OCI-LY3 (cell line): Measurements from ENCODE around the gene SNRNP25.
A peak's percentile ranks its signal among the peaks of the same experiment; 100 is the strongest.
"Not testable (repeated sequence)": the region's sequence is repeated elsewhere in the genome, so short reads cannot be mapped to it uniquely, and the experiment has no call there.

Experiments used
- H2AFZ ChIP-seq: fragments of 200-600, 300-600 bp; shearing (Covaris generic); 2 replicates; pipeline ENCODE4 v1.6.0; 2014; ENCODE audit warnings: antibody characterized with exemption, low read depth, low read length
- H3K27ac ChIP-seq: fragments of 200-600, 300-600 bp; sonication (generic); 2 replicates; pipeline ENCODE4 v1.5.1; 2014; ENCODE audit warnings: mild to moderate bottlenecking, low read length, moderate library complexity, mixed read lengths
- H3K27me3 ChIP-seq: fragments of 200-600, 300-600 bp; sonication (generic); 2 replicates; pipeline ENCODE4 v1.6.1; 2014; ENCODE audit warnings: low read depth, low read length, mixed read lengths
- H3K36me3 ChIP-seq: fragments of 200-600, 300-600 bp; sonication (generic); replicated peaks from 2 replicates; pipeline ENCODE3; 2014; ENCODE audit warnings: low read depth, low read length, mixed read lengths
- H3K4me1 ChIP-seq: fragments of 300-600, 200-600 bp; sonication (generic); 2 replicates; pipeline ENCODE4 v1.6.1; 2014; ENCODE audit warnings: low read length, mixed read lengths
- H3K4me2 ChIP-seq: fragments of 200-600, 300-600 bp; sonication (generic); 2 replicates; pipeline ENCODE4 v1.6.1; 2014; ENCODE audit warnings: low read length, mixed read lengths
- H3K4me3 ChIP-seq: fragments of 300-600, 200-600 bp; sonication (generic); 2 replicates; pipeline ENCODE4 v1.5.1; 2014; ENCODE audit warnings: antibody characterized with exemption, mild to moderate bottlenecking, low read length, moderate library complexity
- H3K79me2 ChIP-seq: fragments of 300-600, 200-600 bp; shearing (Covaris generic); 2 replicates; pipeline ENCODE4 v1.6.1; 2014; ENCODE audit warnings: mild to moderate bottlenecking, low read length, mixed read lengths
- H3K9ac ChIP-seq: fragments of 300-600, 200-600 bp; shearing (Covaris generic); 2 replicates; pipeline ENCODE4 v1.6.0; 2014; ENCODE audit warnings: mild to moderate bottlenecking, low read length, moderate library complexity
- H3K9me3 ChIP-seq: fragments of 200-600, 300-600 bp; shearing (Covaris generic); 2 replicates; pipeline ENCODE4 v1.6.1; 2014; ENCODE audit warnings: low read length, mixed read lengths; ENCODE audit not compliant: insufficient read depth
- H4K20me1 ChIP-seq: fragments of 200-600, 300-600 bp; sonication (generic); 2 replicates; pipeline ENCODE4 v1.6.1; 2016; ENCODE audit warnings: low read length, mixed read lengths; ENCODE audit not compliant: insufficient read depth
- EZH2phosphoT487 ChIP-seq: fragments of 200-600 bp; shearing (Covaris generic); IDR thresholded peaks from 2 replicates; pipeline ENCODE4 v1.6.1; 2018; ENCODE audit warnings: antibody characterized with exemption, mixed run types, low read depth
- TF ChIP-seq, protein P1 (sequence below): fragments of 200-600, 300-600 bp; sonication (generic); IDR thresholded peaks from 2 replicates; pipeline ENCODE4 v1.5.1; 2014; ENCODE audit warnings: antibody characterized with exemption, low read length, low read depth

Gene SNRNP25

GRCh38 chr16:35011-35677 is 18.5 kb upstream of the SNRNP25 start:
- peak overlapping the region; percentile 72 for H3K27ac ChIP-seq

GRCh38 chr16:35678-36305 is 17.8 kb upstream of the SNRNP25 start:
- no peak overlapping the region for H2AFZ ChIP-seq
- peaks cover 31% of the 10 kb centered on the region for H3K36me3 ChIP-seq
- no peaks in the 10 kb centered on the region for H4K20me1 ChIP-seq
- peaks cover 35% of the 10 kb centered on the region for H3K4me1 ChIP-seq
- TF ChIP-seq, protein P1, sequence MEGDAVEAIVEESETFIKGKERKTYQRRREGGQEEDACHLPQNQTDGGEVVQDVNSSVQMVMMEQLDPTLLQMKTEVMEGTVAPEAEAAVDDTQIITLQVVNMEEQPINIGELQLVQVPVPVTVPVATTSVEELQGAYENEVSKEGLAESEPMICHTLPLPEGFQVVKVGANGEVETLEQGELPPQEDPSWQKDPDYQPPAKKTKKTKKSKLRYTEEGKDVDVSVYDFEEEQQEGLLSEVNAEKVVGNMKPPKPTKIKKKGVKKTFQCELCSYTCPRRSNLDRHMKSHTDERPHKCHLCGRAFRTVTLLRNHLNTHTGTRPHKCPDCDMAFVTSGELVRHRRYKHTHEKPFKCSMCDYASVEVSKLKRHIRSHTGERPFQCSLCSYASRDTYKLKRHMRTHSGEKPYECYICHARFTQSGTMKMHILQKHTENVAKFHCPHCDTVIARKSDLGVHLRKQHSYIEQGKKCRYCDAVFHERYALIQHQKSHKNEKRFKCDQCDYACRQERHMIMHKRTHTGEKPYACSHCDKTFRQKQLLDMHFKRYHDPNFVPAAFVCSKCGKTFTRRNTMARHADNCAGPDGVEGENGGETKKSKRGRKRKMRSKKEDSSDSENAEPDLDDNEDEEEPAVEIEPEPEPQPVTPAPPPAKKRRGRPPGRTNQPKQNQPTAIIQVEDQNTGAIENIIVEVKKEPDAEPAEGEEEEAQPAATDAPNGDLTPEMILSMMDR = no peak
- TF ChIP-seq EZH2phosphoT487 = no peak
- 0 out of 2 replicates have a peak overlapping the region, but pooled peaks have one; percentile 56 for H3K9ac ChIP-seq
- no peaks in the 10 kb centered on the region for H3K79me2 ChIP-seq
- peak overlapping the region; percentile 65 for H3K4me2 ChIP-seq
- peak overlapping the region; percentile 72 for H3K27ac ChIP-seq
- H3K9me3 ChIP-seq = no peaks in the 10 kb centered on the region
- no peaks in the 10 kb centered on the region for H3K27me3 ChIP-seq
- H3K4me3 ChIP-seq = no peak overlapping the region

More at GRCh38 chr16:35011-35677, 18.5 kb upstream of the SNRNP25 start:
- TF ChIP-seq, protein P1 = no peak
- no peak for TF ChIP-seq EZH2phosphoT487
- Histone ChIP-seq H2AFZ (no peak overlapping the region), H3K9ac (peak overlapping the region; percentile 56; the same call in 1 of the 2 replicates), H4K20me1 (no peaks in the 10 kb centered on the region), H3K4me2 (peak overlapping the region; percentile 65), H3K4me1 (peaks cover 35% of the 10 kb centered on the region), H3K9me3 (no peaks in the 10 kb centered on the region), H3K36me3 (peaks cover 31% of the 10 kb centered on the region), H3K27me3 (no peaks in the 10 kb centered on the region), H3K79me2 (no peaks in the 10 kb centered on the region), H3K4me3 (peak overlapping the region; percentile 19)

GRCh38 chr16:36336-36984 is 17.2 kb upstream of the SNRNP25 start:
- no peak overlapping the region for H3K4me3 ChIP-seq
- no peak overlapping the region for H2AFZ ChIP-seq
- TF ChIP-seq, protein P1 = no peak
- TF ChIP-seq EZH2phosphoT487 = no peak
- H3K9me3 ChIP-seq = no peaks in the 10 kb centered on the region
- no peaks in the 10 kb centered on the region for H4K20me1 ChIP-seq
- no peak overlapping the region for H3K27ac ChIP-seq
- no peaks in the 10 kb centered on the region for H3K27me3 ChIP-seq
- no peak overlapping the region for H3K4me2 ChIP-seq
- no peak overlapping the region for H3K9ac ChIP-seq
- peaks cover 42% of the 10 kb centered on the region for H3K4me1 ChIP-seq
- peaks cover 33% of the 10 kb centered on the region for H3K36me3 ChIP-seq
- H3K79me2 ChIP-seq = peaks cover 3% of the 10 kb centered on the region; the same call in 1 of the 2 replicates

- H3K4me3 ChIP-seq = no peak overlapping the region
- H3K27ac ChIP-seq = no peak overlapping the region
- peaks cover 9% of the 10 kb centered on the region; the same call in 1 of the 2 replicates for H3K79me2 ChIP-seq
- H2AFZ ChIP-seq = no peak overlapping the region
- no peaks in the 10 kb centered on the region for H3K9me3 ChIP-seq
- TF ChIP-seq, protein P1 = no peak
- TF ChIP-seq EZH2phosphoT487 = no peak
- H3K9ac ChIP-seq = no peak overlapping the region
- peaks cover 41% of the 10 kb centered on the region for H3K36me3 ChIP-seq
- no peaks in the 10 kb centered on the region for H3K27me3 ChIP-seq
- H3K4me2 ChIP-seq = no peak overlapping the region
- peaks cover 45% of the 10 kb centered on the region for H3K4me1 ChIP-seq
- H4K20me1 ChIP-seq = no peaks in the 10 kb centered on the region
Observed at GRCh38 chr16:37511-37910, 16.1 kb upstream of the SNRNP25 start.

DNA sequence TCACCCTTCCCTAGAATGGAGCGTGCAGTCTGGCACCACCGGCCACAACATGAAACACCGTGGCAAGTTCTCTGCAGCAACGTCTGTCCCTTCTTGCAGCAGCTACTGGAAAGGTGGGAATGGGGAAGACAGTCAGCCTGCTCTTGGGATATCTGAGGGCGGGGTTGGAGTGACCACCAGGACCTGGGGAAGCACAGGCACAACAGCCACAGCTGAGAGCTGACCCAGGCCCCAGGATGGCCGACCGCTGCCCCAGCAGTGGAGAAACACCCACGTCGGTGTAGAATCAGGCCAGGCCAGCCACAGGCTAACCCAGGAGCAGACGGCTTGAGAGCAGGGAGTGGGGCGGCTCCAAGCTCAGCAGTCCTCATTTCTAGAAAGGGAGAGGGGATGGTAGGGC is 15.4 kb upstream of the SNRNP25 start:
- peaks cover 45% of the 10 kb centered on the region for H3K4me1 ChIP-seq
- not testable (repeated sequence) for H4K20me1 ChIP-seq, H2AFZ ChIP-seq, H3K4me3 ChIP-seq, H3K9ac ChIP-seq, H3K4me2 ChIP-seq, H3K9me3 ChIP-seq, H3K27me3 ChIP-seq, H3K79me2 ChIP-seq
- peak overlapping the region; percentile 73 for H3K27ac ChIP-seq
- peaks cover 48% of the 10 kb centered on the region for H3K36me3 ChIP-seq
